CD14-positive monocyte (primary cell): ENCODE measurements around the gene OS9. TPM values are rescaled to one million over a fixed set of nuclear protein-coding genes. Genes with fewer than 3 reads are reported as not detected.

Experiments
- DNase-seq, 3 donors: peaks; one replicate each; pipeline ENCODE4 v3.0.0-alpha.2; 2011 to 2022
- H2AFZ ChIP-seq: 2 replicates; pipeline ENCODE4 v1.6.0; 2012; ENCODE audit warnings: mild to moderate bottlenecking, low read depth, low read length, inconsistent platforms; ENCODE audit not compliant: insufficient read depth, poor library complexity, severe bottlenecking
- H3K27ac ChIP-seq, 2 donors: 1 replicate in 1 of 2; 2 replicates in 1 of 2; pipeline ENCODE4 v1.5.1; 2012 to 2013; ENCODE audit warnings: low read length in 2 of 2, control low read depth in 1 of 2, inconsistent platforms in 1 of 2, low read depth in 1 of 2, mild to moderate bottlenecking in 1 of 2
- H3K27me3 ChIP-seq, 2 donors: one replicate each; pipeline versions ENCODE4 v1.6.0 to v1.6.1; 2011 to 2013; ENCODE audit warnings: low read length in 2 of 2; ENCODE audit not compliant: control insufficient read depth in 2 of 2, insufficient read depth in 2 of 2
- H3K36me3 ChIP-seq, 2 donors: replicated peaks in 1 of 2; 1 replicate in 1 of 2; 2 replicates in 1 of 2; pipeline versions ENCODE4 v1.5.1 to v1.6.1; 2012 to 2013; ENCODE audit warnings: low read length in 2 of 2, control low read depth in 1 of 2, inconsistent platforms in 1 of 2, mild to moderate bottlenecking in 1 of 2; ENCODE audit not compliant: insufficient read depth in 2 of 2, control insufficient read depth in 1 of 2
- H3K4me1 ChIP-seq, 2 donors: 1 replicate in 1 of 2; 2 replicates in 1 of 2; pipeline versions ENCODE4 v1.5.1 to v1.6.1; 2012 to 2013; ENCODE audit warnings: low read length in 2 of 2, control low read depth in 1 of 2, inconsistent platforms in 1 of 2, mild to moderate bottlenecking in 1 of 2, moderate library complexity in 1 of 2; ENCODE audit not compliant: insufficient read depth in 2 of 2, control insufficient read depth in 1 of 2
- H3K4me2 ChIP-seq: replicated peaks from 2 replicates; pipeline ENCODE3; 2012; ENCODE audit warnings: low read length, moderate library complexity, mild to moderate bottlenecking; ENCODE audit not compliant: poor library complexity, severe bottlenecking; ENCODE audit errors: extremely low read depth
- H3K4me3 ChIP-seq, 3 experiments: fragments of 200-600 bp in 1 of 3; sonication (generic) in 1 of 3; replicated peaks in 1 of 3; 1 replicate in 2 of 3; 2 replicates in 1 of 3; pipeline ENCODE4 v1.5.1; 2011 to 2013; ENCODE audit warnings: low read length in 3 of 3, mild to moderate bottlenecking in 3 of 3, control low read depth in 2 of 3, low read depth in 2 of 3, inconsistent platforms in 1 of 3, moderate library complexity in 1 of 3
- H3K79me2 ChIP-seq: 2 replicates; pipeline ENCODE4 v1.6.0; 2012; ENCODE audit warnings: mild to moderate bottlenecking, control low read depth, inconsistent platforms, low read length, moderate library complexity; ENCODE audit not compliant: insufficient read depth
- H3K9ac ChIP-seq: 2 replicates; pipeline ENCODE4 v1.6.0; 2017; ENCODE audit warnings: low read length, mild to moderate bottlenecking; ENCODE audit not compliant: insufficient read depth, poor library complexity, severe bottlenecking
- H3K9me3 ChIP-seq, 2 donors: replicated peaks in 1 of 2; 1 replicate in 1 of 2; 2 replicates in 1 of 2; pipeline versions ENCODE4 v1.5.1 to v1.6.1; 2012 to 2013; ENCODE audit warnings: low read length in 2 of 2, control low read depth in 1 of 2; ENCODE audit not compliant: control insufficient read depth in 1 of 2, insufficient read depth in 1 of 2
- H4K20me1 ChIP-seq: 2 replicates; pipeline ENCODE4 v1.6.0; 2012; ENCODE audit warnings: mild to moderate bottlenecking, low read length, control low read depth, moderate library complexity; ENCODE audit not compliant: insufficient read depth
- H3K27ac Mint-ChIP-seq, 7 donors: one replicate each; pipeline ENCODE4 v1.8.0; 2020; ENCODE audit warnings: mild to moderate bottlenecking in 7 of 7, mixed read lengths in 7 of 7, moderate library complexity in 6 of 7, inconsistent platforms in 2 of 7
- H3K27me3 Mint-ChIP-seq, 3 donors: one replicate each; pipeline ENCODE4 v1.8.0; 2021 to 2022; ENCODE audit warnings: low read depth in 3 of 3, mild to moderate bottlenecking in 3 of 3, mixed read lengths in 3 of 3, moderate library complexity in 3 of 3, inconsistent platforms in 1 of 3
- H3K36me3 Mint-ChIP-seq, 2 donors: one replicate each; pipeline ENCODE4 v1.8.0; 2020; ENCODE audit warnings: mixed read lengths in 2 of 2, inconsistent platforms in 1 of 2, mild to moderate bottlenecking in 1 of 2
- H3K4me1 Mint-ChIP-seq: one replicate; pipeline ENCODE4 v1.8.0; 2020; ENCODE audit warnings: mild to moderate bottlenecking, mixed read lengths
- H3K4me3 Mint-ChIP-seq, 2 donors: one replicate each; pipeline ENCODE4 v1.8.0; 2020; ENCODE audit warnings: mild to moderate bottlenecking in 2 of 2, mixed read lengths in 2 of 2, moderate library complexity in 1 of 2
- H3K9me3 Mint-ChIP-seq, 7 donors: one replicate each; pipeline ENCODE4 v1.8.0; 2020 to 2022; ENCODE audit warnings: mixed read lengths in 7 of 7, mild to moderate bottlenecking in 6 of 7, moderate library complexity in 6 of 7, inconsistent platforms in 2 of 7
- WGBS: methylation state at CpG from one replicate; pipeline ENCODE4 v1.1.5; 2013; ENCODE audit warnings: missing lambda C conversion rate; ENCODE audit not compliant: insufficient coverage; 5-methylcytosine and 5-hydroxymethylcytosine counted together
- intact Hi-C, 2 donors: fragments of 100-400 bp; cut with micrococcal nuclease; formaldehyde crosslinking; loops; one replicate each; pipeline versions ENCODE4 v1.15.0 to v1.15.1; 2023
- polyA plus RNA-seq, 3 donors: library from polyadenylated mRNA; depleted of rRNA in 1 of 3; unstranded in 2 of 3; stranded (reverse) in 1 of 3; fragments of 300-500 nt in 2 of 3; fragments of >200 nt in 1 of 3; fragmentation: Illumina TruSeq in 2 of 3; gene quantifications; 1 replicate in 2 of 3; 2 replicates in 1 of 3; pipeline ENCODE4 v1.2.3, GENCODE V29; 2012 to 2021
- TF ChIP-seq, protein P1 (sequence below): fragments of 200-600 bp; IDR thresholded peaks from one replicate; pipeline ENCODE4 v1.8.0; 2022; ENCODE audit warnings: antibody characterized with exemption, mild to moderate bottlenecking

Gene OS9
- polyA plus RNA-seq, 3 donors: 90.9 to 484 (median 128) TPM

DNA sequence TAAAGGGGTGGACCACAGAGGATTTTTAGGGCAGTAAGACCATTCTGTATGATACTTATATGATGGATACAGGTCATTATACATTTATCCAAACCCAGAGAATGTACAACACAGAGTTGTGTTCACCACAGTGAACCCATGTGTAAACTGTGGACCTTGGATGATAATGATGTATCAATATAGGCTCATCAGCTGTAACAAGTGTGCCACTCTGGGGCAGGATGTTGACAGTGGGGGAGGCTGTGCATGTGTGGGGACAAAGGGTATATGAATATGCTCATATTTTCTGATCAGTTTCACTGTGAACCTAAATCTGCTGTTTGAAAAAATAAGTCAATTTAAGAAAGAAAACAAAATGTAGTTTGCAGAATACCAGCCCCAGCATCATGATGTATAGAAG is 14.2 kb upstream of the OS9 start:
- Histone ChIP-seq H3K4me1 (no peaks in the 10 kb centered on the region), H3K36me3 (no peaks in the 10 kb centered on the region), H3K4me2 (no peak overlapping the region), H3K79me2 (no peaks in the 10 kb centered on the region), H4K20me1 (no peaks in the 10 kb centered on the region), H3K9me3 (no peaks in the 10 kb centered on the region), H3K4me3 (no peak overlapping the region), H3K27me3 (peaks cover 0 to under 1% of the 10 kb centered on the region in 2 donors), H2AFZ (no peak overlapping the region), H3K9ac (no peak overlapping the region), H3K27ac (no peak overlapping the region)
- DNase-seq: no peak
- H3K27me3 Mint-ChIP-seq: peaks cover 0 to 24% (median 8%) of the 10 kb centered on the region in 3 donors
- H3K27ac Mint-ChIP-seq: no peak overlapping the region
- intact Hi-C loops: no loop called here
- H3K9me3 Mint-ChIP-seq: peaks cover 2 to 11% (median 11%) of the 10 kb centered on the region in 7 donors
- TF ChIP-seq, protein P1, sequence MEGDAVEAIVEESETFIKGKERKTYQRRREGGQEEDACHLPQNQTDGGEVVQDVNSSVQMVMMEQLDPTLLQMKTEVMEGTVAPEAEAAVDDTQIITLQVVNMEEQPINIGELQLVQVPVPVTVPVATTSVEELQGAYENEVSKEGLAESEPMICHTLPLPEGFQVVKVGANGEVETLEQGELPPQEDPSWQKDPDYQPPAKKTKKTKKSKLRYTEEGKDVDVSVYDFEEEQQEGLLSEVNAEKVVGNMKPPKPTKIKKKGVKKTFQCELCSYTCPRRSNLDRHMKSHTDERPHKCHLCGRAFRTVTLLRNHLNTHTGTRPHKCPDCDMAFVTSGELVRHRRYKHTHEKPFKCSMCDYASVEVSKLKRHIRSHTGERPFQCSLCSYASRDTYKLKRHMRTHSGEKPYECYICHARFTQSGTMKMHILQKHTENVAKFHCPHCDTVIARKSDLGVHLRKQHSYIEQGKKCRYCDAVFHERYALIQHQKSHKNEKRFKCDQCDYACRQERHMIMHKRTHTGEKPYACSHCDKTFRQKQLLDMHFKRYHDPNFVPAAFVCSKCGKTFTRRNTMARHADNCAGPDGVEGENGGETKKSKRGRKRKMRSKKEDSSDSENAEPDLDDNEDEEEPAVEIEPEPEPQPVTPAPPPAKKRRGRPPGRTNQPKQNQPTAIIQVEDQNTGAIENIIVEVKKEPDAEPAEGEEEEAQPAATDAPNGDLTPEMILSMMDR: no peak
- no peaks in the 10 kb centered on the region for H3K36me3 Mint-ChIP-seq
- no peaks in the 10 kb centered on the region for H3K4me1 Mint-ChIP-seq
- no peak overlapping the region for H3K4me3 Mint-ChIP-seq

DNA sequence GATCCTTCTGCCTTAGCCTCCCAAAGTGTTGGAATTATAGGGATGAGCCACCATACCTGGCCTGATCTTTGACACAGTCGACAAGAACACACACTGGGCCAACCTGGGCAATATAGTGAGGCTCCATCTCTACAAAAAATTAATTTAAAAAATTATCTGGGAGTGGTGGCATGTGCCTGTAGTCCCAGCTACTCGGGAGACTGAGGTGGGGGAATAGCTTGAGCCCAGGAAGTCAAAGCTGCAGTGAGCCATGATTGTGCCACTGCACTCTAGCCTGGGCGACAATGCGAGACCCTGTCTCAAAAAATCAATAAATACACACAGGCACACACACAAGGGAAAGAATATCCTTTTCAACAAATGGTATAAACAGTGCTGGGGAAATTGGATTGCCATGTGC is 6.1 kb upstream of the OS9 start:
- Histone ChIP-seq H3K4me1 (no peaks in the 10 kb centered on the region), H3K36me3 (no peaks in the 10 kb centered on the region), H3K4me2 (no peak overlapping the region), H3K4me3 (no peak overlapping the region), H3K9ac (no peak overlapping the region), H3K9me3 (no peaks in the 10 kb centered on the region), H3K27me3 (peaks cover 7 to 11% of the 10 kb centered on the region in 2 donors), H3K27ac (no peak overlapping the region), H2AFZ (no peak overlapping the region), H4K20me1 (no peaks in the 10 kb centered on the region), H3K79me2 (no peaks in the 10 kb centered on the region)
- intact Hi-C loops: no loop called here
- Mint-ChIP-seq H3K4me3 (no peak overlapping the region), H3K36me3 (no peaks in the 10 kb centered on the region), H3K9me3 (peaks cover 0 to 12% (median 4%) of the 10 kb centered on the region in 7 donors), H3K27ac (no peak overlapping the region), H3K27me3 (peaks cover 17 to 41% (median 22%) of the 10 kb centered on the region in 3 donors), H3K4me1 (no peaks in the 10 kb centered on the region)
- DNase-seq: no peak
- TF ChIP-seq, protein P1: no peak
- no CpG with 5 or more reads among the region's 4 CpGs for WGBS
